Kasumi-1 (cell line): ENCODE data around the gene DCAF6.
"Not testable (repeated sequence)": the region's sequence is repeated elsewhere in the genome, so short reads cannot be mapped to it uniquely, and the experiment has no call there.

Source experiments
- DNase-seq, 2 experiments: peaks; one replicate each; lab custom pipeline; 2025; lab: John Stamatoyannopoulos, UW

The DCAF6 gene

GRCh38 chr1:167936068-167936929 is at the start of gene DCAF6:
DCAF6 (plus strand) TSS chr1:167936683; CDS start chr1:167936912, 229 bp downstream.
- DNase-seq = peak; percentile 94 to 96

DNA sequence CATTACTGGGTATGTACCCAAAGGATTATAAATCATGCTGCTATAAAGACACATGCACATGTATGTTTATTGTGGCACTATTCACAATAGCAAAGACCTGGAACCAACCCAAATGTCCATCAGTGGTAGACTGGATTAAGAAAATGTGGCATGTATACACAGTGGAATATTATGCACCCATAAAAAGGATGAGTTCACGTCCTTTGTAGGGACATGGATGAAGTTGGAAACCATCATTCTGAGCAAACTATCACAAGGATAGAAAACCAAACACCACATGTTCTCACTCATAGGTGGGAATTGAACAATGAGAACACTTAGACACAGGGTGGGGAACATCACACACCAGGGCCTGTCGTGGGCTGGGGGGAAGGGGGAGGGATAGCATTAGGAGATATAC is 49.3 kb upstream of the DCAF6 start:
- DNase-seq = not testable (repeated sequence)

- no peak for DNase-seq
Measured at GRCh38 chr1:167890400-167890799, 46.1 kb upstream of the DCAF6 start.

GRCh38 chr1:167893798-167894197 is 42.7 kb upstream of the DCAF6 start:
- no peak for DNase-seq

- DNase-seq = no peak
Measured at GRCh38 chr1:167898578-167899222, 37.8 kb upstream of the DCAF6 start.

DNA sequence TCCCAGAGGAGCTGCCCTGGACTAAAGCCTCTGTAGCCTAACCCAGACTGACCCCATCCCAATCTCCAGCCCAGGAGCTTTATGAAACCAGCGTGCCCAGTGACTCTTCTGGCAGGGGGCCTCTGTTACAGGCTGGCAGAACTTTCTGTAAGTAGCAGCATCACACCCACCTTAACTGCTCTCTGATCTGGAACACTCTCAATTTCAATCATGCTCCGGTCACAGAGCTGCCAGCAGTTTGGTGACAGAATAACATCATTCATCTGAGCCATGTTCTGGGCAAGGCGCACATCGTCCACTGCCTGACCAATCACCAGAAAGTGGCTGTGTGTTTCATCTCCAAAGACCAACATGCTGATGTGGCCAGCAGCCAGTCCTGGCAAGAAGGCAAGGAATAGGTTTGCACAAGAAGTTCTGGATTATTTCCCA is 37.2 kb upstream of the DCAF6 start:
- DNase-seq = no peak

GRCh38 chr1:167900907-167901306 is 35.6 kb upstream of the DCAF6 start:
- no peak for DNase-seq

DNA sequence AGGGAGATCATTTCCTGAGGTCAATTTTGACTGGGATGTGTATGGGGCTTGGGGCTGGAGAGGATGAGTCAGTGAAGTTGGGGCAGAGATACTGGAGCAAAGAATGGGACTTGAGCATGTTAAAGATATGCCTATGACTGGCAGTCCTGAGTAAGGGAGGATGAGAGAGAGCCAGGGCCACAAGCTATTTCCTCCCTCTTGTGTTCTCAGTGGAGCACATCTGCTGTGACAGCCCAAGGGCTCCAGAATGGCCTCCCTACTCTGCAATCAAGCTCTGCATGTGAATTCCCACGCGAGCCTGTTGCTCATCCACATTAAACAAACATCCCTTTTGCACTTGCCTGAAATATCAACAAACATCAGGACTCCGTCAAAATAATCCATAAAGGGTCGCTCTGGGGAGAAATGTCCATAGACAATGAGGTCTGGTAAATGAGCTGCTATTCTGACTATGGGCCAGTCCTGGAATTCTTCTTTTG is 31.8 kb upstream of the DCAF6 start:
- DNase-seq = no peak

DNA sequence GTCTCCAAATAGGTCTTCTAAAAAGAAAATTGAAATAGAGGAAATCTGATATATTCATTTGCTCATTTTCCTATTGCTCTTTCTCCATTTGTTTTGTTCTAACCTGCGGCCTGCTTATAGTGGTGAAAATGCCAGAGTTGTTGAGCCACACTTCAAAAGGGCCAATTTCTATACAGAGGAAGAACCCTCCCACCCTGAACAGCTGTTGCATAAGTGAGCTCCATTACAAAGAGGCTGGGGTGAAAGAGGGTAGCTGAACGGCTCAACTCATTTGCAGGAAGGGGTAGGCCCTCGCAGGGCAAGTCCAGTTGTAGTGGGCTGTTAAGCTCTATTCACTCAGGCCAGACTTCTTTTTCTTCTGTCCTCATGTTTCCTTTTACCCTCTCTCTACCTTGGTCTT is 31.3 kb upstream of the DCAF6 start:
- DNase-seq = peak; percentile 19 to 45

- DNase-seq = peak; percentile 33 to 37
Measured at GRCh38 chr1:167905671-167906070, 30.8 kb upstream of the DCAF6 start.

- DNase-seq = peak; percentile 42
Measured at GRCh38 chr1:167909691-167910180, 26.7 kb upstream of the DCAF6 start.

DNA sequence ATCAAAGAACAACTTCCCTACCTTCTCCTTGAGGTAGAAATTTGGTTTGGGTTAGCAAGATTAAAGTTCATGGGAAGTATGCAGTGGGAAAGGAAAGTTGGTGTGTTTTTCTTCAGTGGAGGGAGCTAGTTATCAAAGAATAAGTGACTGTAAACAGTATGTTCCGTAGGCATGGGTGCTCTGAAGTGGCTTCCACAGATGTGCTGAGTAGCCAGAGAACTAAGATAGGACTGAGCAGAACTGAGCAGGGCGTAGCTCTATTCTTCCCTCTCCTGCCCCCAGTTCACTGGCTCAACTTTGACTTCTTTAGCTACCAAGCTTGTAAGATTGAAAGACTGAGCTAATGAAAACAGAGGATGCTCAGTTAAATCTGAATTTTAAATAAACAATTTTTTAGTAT is 26.0 kb upstream of the DCAF6 start:
- DNase-seq = no peak

- DNase-seq = no peak
Measured at GRCh38 chr1:167911413-167911812, 25.1 kb upstream of the DCAF6 start.

DNA sequence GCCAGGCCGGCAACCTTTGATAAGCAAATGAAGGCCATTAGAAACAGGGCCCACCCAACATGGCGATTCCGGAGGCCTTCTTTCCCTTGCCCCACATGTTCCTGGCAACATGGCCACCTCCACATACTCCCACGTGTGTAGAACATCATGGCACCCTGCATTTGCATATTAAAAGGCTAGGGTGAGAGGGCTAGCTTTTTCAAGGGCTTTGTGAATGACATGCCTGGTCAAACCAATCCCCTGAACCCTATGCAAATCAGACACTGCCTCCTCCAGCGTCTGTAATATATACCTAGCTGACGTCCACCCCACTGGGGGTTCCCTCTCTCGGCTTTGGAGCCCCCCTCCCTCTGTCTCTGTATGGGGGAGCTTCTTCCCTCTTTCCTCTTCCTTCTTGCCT is 24.2 kb upstream of the DCAF6 start:
- no peak for DNase-seq

- DNase-seq = no peak
Measured at GRCh38 chr1:167913895-167914496, 22.5 kb upstream of the DCAF6 start, which contains the start of gene ADCY10. ADCY10 (minus strand) TSS chr1:167914134; CDS start chr1:167905140, 8,994 bp downstream.

- no peak for DNase-seq
Measured at GRCh38 chr1:167915569-167915968, 20.9 kb upstream of the DCAF6 start.

- DNase-seq = no peak
Measured at GRCh38 chr1:167916766-167917511, 19.5 kb upstream of the DCAF6 start.

- DNase-seq = peak; percentile 20 to 34
Measured at GRCh38 chr1:167922023-167922422, 14.5 kb upstream of the DCAF6 start.

DNA sequence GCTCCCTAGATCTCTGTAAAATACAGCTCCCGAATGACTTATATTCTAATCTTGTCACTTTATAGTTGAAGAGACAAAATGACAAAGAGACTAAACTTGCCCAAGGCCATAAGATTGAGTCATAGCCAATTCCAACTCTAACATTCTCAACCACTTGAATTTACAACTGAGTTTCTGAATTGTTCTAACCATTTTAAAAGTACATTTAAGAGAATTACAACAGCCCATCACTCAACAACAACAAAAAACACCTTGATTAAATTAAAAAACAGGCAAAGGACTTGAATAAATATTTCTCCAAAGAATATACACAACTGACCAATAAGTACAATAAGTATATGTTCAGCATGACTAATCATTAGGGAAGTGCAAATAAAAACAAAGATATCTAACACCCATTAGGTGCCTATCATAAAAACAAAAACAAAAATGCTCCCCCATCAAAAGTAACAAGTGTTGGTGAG is 13.8 kb upstream of the DCAF6 start:
- DNase-seq = no peak

- DNase-seq = no peak
Measured at GRCh38 chr1:167923324-167924056, 13.0 kb upstream of the DCAF6 start.

GRCh38 chr1:167924102-167924501 is 12.4 kb upstream of the DCAF6 start:
- no peak for DNase-seq
